Stimulated activated CD8-positive, alpha-beta memory T cell treated with anti-CD3 and anti-CD28 coated beads, Interleukin-15, amount 100 ng/mL, for 1 hour (primary cell): ENCODE results near the gene MIDN.

Experiments used
- DNase-seq: peaks from one replicate; pipeline ENCODE4 v3.0.0-alpha.2; 2020; ENCODE audit warnings: low read depth

MIDN gene

GRCh38 chr19:1270213-1270853 is 21.9 kb downstream of the MIDN start:
- DNase-seq: no peak

- no peak for DNase-seq
Observed at GRCh38 chr19:1270854-1271527, 22.6 kb downstream of the MIDN start.

- DNase-seq: no peak
Observed at GRCh38 chr19:1271528-1272422, 23.4 kb downstream of the MIDN start.

GRCh38 chr19:1272423-1273262 is 24.3 kb downstream of the MIDN start:
- DNase-seq: no peak

- DNase-seq: no peak
Observed at GRCh38 chr19:1273263-1274041, 25.1 kb downstream of the MIDN start.

GRCh38 chr19:1274081-1274851 is 25.9 kb downstream of the MIDN start:
- DNase-seq: no peak

- DNase-seq: no peak
Observed at GRCh38 chr19:1274852-1275259, 26.5 kb downstream of the MIDN start.

GRCh38 chr19:1275260-1275975 is 27.0 kb downstream of the MIDN start, which contains the start of gene FAM174C:
TSS of gene FAM174C (plus strand) at chr19:1275530. CDS start at chr19:1275550, 20 bp downstream.
- peak; percentile 93 for DNase-seq

GRCh38 chr19:1275976-1276627 is 27.7 kb downstream of the MIDN start:
- no peak for DNase-seq

- no peak for DNase-seq
Observed at GRCh38 chr19:1276628-1277022, 28.2 kb downstream of the MIDN start.

GRCh38 chr19:1277061-1277460 is 28.7 kb downstream of the MIDN start:
- DNase-seq: no peak

GRCh38 chr19:1278074-1278473 is 29.7 kb downstream of the MIDN start:
- no peak for DNase-seq

- DNase-seq: no peak
Observed at GRCh38 chr19:1278713-1279660, 30.6 kb downstream of the MIDN start.

GRCh38 chr19:1279782-1280341 is 31.5 kb downstream of the MIDN start:
- DNase-seq: peak; percentile 58

- DNase-seq: no peak
Observed at GRCh38 chr19:1280636-1281568, 32.5 kb downstream of the MIDN start.

GRCh38 chr19:1281569-1282287 is 33.3 kb downstream of the MIDN start:
- DNase-seq: no peak
